ENCODE data around the gene BIRC3.

The BIRC3 gene

GRCh38 chr11:102317099-102317767, at the start of gene BIRC3:
Gene BIRC3 (plus strand): TSS chr11:102317484. CDS start chr11:102324510, 7,026 bp downstream.
- no peak for DNase-seq (ENCODE audit: low read depth)

GRCh38 chr11:102267609-102268008, 49.7 kb upstream of the BIRC3 start:
- no peak for DNase-seq (ENCODE audit: low read depth)

- DNase-seq (ENCODE audit: low read depth) = no peak
These were observed 49.0 kb upstream of the BIRC3 start for GRCh38 chr11:102268083-102268984.

- DNase-seq (ENCODE audit: low read depth) = no peak
These were observed 48.3 kb upstream of the BIRC3 start for GRCh38 chr11:102268985-102269470.

GRCh38 chr11:102269927-102270326, 47.4 kb upstream of the BIRC3 start:
- DNase-seq (ENCODE audit: low read depth) = no peak

- no peak for DNase-seq (ENCODE audit: low read depth)
These were observed 45.0 kb upstream of the BIRC3 start for GRCh38 chr11:102272047-102272824.

GRCh38 chr11:102274628-102275027, 42.7 kb upstream of the BIRC3 start:
- DNase-seq (ENCODE audit: low read depth) = no peak

- no peak for DNase-seq (ENCODE audit: low read depth)
These were observed 40.9 kb upstream of the BIRC3 start for GRCh38 chr11:102276362-102276761.

- DNase-seq (ENCODE audit: low read depth) = no peak
These were observed 40.5 kb upstream of the BIRC3 start for GRCh38 chr11:102276783-102277182.

GRCh38 chr11:102279641-102280170, 37.6 kb upstream of the BIRC3 start:
- DNase-seq (ENCODE audit: low read depth) = no peak

- DNase-seq (ENCODE audit: low read depth) = no peak
These were observed 36.9 kb upstream of the BIRC3 start for GRCh38 chr11:102280245-102280833.

GRCh38 chr11:102283116-102283485, 34.2 kb upstream of the BIRC3 start:
- DNase-seq (ENCODE audit: low read depth) = no peak

- DNase-seq (ENCODE audit: low read depth) = no peak
These were observed 33.3 kb upstream of the BIRC3 start for GRCh38 chr11:102284008-102284407.

- DNase-seq (ENCODE audit: low read depth) = no peak
These were observed 31.0 kb upstream of the BIRC3 start for GRCh38 chr11:102286292-102286691.

- no peak for DNase-seq (ENCODE audit: low read depth)
These were observed 29.1 kb upstream of the BIRC3 start for GRCh38 chr11:102287964-102288724.

GRCh38 chr11:102288725-102289083, 28.6 kb upstream of the BIRC3 start:
- DNase-seq (ENCODE audit: low read depth) = no peak

GRCh38 chr11:102289592-102289991, 27.7 kb upstream of the BIRC3 start:
- no peak for DNase-seq (ENCODE audit: low read depth)

- no peak for DNase-seq (ENCODE audit: low read depth)
These were observed 25.5 kb upstream of the BIRC3 start for GRCh38 chr11:102291831-102292230.

- no peak for DNase-seq (ENCODE audit: low read depth)
These were observed 24.4 kb upstream of the BIRC3 start for GRCh38 chr11:102292933-102293332.

GRCh38 chr11:102293873-102294601, 23.2 kb upstream of the BIRC3 start:
- no peak for DNase-seq (ENCODE audit: low read depth)
